Chondrocyte (in vitro differentiated cells): ENCODE results near the gene MDFIC. TPM values are rescaled to one million over a fixed set of nuclear protein-coding genes. Genes with fewer than 3 reads are reported as not detected.

Experiments
- DNase-seq: peaks from one replicate; pipeline ENCODE4 v3.0.0; 2021; ENCODE audit warnings: mixed read lengths, low spot score
- H3K27ac Mint-ChIP-seq: one replicate; pipeline ENCODE4 v1.8.0; 2021; ENCODE audit warnings: mild to moderate bottlenecking, moderate library complexity, mixed read lengths; ENCODE audit not compliant: unreplicated experiment
- H3K27me3 Mint-ChIP-seq: 2 replicates; pipeline ENCODE4 v1.8.0; 2021; ENCODE audit warnings: low read depth, mixed read lengths
- H3K36me3 Mint-ChIP-seq: 2 replicates; pipeline ENCODE4 v1.8.0; 2021; ENCODE audit warnings: low read depth, mixed read lengths
- H3K4me1 Mint-ChIP-seq: 2 replicates; pipeline ENCODE4 v1.8.0; 2021; ENCODE audit warnings: low read depth, mild to moderate bottlenecking, mixed read lengths
- H3K4me3 Mint-ChIP-seq: one replicate; pipeline ENCODE4 v1.8.0; 2021; ENCODE audit warnings: mild to moderate bottlenecking, moderate library complexity, mixed read lengths; ENCODE audit not compliant: unreplicated experiment
- H3K9me3 Mint-ChIP-seq: 2 replicates; pipeline ENCODE4 v1.8.0; 2021; ENCODE audit warnings: low read depth, mixed read lengths
- total RNA-seq: library from RNA; stranded (reverse); gene quantifications from 3 replicates; pipeline ENCODE4 v1.2.1, GENCODE V29; 2021
- TF ChIP-seq, protein P1 (sequence below): fragments of 200-600 bp; sonication (generic); IDR thresholded peaks from 2 replicates; pipeline ENCODE4 v1.5.0; 2021; ENCODE audit warnings: antibody characterized with exemption, mild to moderate bottlenecking, moderate library complexity

The MDFIC gene
- total RNA-seq, 1 donor from 2014 or later: 15.6 TPM

DNA sequence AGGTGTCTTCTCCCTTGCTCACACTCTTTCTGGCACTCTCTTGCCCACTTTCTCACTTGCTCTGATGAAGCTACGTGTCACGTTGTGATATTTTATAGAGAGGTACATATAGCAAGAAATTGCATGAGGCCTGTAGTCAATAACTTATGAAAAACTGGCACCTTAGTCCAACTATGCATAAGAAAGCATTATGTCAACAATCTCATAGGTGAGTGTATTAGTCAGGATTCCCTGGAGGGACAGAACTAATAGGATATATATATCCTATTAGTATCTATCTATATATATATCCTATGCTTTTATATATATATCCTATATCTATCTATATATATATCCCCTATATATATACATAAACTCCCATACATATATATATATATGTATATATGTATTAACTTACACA lies 18.8 kb upstream of the MDFIC start:
- DNase-seq: no peak
- H3K36me3 Mint-ChIP-seq: no peaks in the 10 kb centered on the region
- no peaks in the 10 kb centered on the region for H3K27me3 Mint-ChIP-seq
- H3K9me3 Mint-ChIP-seq: peaks cover 2% of the 10 kb centered on the region
- TF ChIP-seq, protein P1, sequence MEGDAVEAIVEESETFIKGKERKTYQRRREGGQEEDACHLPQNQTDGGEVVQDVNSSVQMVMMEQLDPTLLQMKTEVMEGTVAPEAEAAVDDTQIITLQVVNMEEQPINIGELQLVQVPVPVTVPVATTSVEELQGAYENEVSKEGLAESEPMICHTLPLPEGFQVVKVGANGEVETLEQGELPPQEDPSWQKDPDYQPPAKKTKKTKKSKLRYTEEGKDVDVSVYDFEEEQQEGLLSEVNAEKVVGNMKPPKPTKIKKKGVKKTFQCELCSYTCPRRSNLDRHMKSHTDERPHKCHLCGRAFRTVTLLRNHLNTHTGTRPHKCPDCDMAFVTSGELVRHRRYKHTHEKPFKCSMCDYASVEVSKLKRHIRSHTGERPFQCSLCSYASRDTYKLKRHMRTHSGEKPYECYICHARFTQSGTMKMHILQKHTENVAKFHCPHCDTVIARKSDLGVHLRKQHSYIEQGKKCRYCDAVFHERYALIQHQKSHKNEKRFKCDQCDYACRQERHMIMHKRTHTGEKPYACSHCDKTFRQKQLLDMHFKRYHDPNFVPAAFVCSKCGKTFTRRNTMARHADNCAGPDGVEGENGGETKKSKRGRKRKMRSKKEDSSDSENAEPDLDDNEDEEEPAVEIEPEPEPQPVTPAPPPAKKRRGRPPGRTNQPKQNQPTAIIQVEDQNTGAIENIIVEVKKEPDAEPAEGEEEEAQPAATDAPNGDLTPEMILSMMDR: no peak
- no peak overlapping the region for H3K4me3 Mint-ChIP-seq
- H3K27ac Mint-ChIP-seq: no peak overlapping the region
- H3K4me1 Mint-ChIP-seq: no peaks in the 10 kb centered on the region

GRCh38 chr7:114910787-114911186 lies 11.1 kb upstream of the MDFIC start:
- Mint-ChIP-seq H3K4me1 (no peaks in the 10 kb centered on the region), H3K9me3 (peaks cover 6% of the 10 kb centered on the region), H3K36me3 (no peaks in the 10 kb centered on the region), H3K27me3 (no peaks in the 10 kb centered on the region), H3K27ac (no peak overlapping the region), H3K4me3 (no peak overlapping the region)
- no peak for DNase-seq
- TF ChIP-seq, protein P1: no peak

- no peak overlapping the region for H3K4me3 Mint-ChIP-seq
- H3K27ac Mint-ChIP-seq: no peak overlapping the region
- no peaks in the 10 kb centered on the region for H3K4me1 Mint-ChIP-seq
- H3K36me3 Mint-ChIP-seq: no peaks in the 10 kb centered on the region
- TF ChIP-seq, protein P1: no peak
- H3K9me3 Mint-ChIP-seq: peaks cover 6% of the 10 kb centered on the region
- H3K27me3 Mint-ChIP-seq: no peaks in the 10 kb centered on the region
- no peak for DNase-seq
These were observed 10.5 kb upstream of the MDFIC start for GRCh38 chr7:114911411-114911810.

- no peaks in the 10 kb centered on the region for H3K4me1 Mint-ChIP-seq
- H3K9me3 Mint-ChIP-seq: no peaks in the 10 kb centered on the region
- H3K27me3 Mint-ChIP-seq: no peaks in the 10 kb centered on the region
- H3K4me3 Mint-ChIP-seq: no peak overlapping the region
- no peak for DNase-seq
- H3K27ac Mint-ChIP-seq: no peak overlapping the region
- TF ChIP-seq, protein P1: no peak
- no peaks in the 10 kb centered on the region for H3K36me3 Mint-ChIP-seq
These were observed 5.5 kb upstream of the MDFIC start for GRCh38 chr7:114916261-114916892.

DNA sequence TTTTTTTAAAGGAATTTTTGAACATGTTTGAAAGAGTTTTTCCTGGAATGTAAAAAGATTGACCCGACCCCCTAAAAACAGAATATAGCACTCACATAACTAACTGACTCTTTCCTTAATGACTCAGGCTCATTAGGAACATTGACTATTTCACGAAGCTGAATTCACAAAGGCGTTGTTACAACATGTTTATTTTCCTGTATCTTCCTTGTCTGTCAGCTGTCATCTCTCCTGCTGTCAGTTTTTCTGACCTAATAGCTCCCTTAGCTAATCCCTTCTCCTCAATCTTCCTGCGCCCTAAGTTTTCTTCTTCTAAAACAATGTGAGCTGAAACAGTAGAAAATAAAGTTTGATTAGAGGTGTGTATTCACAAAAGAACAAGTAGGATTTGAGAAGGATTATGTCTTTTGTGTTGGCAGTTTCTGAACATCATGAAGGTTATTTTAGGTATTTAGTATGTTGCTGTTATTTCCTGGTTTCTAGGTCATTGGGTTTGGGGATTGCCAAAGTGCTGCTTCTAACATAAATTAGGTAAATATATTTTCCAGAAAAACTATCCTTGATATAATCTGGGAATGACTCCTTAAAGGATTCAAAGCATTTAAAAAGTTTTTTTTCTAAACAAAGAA lies 4.6 kb upstream of the MDFIC start:
- H3K36me3 Mint-ChIP-seq: no peaks in the 10 kb centered on the region
- DNase-seq: no peak
- H3K4me3 Mint-ChIP-seq: no peak overlapping the region
- TF ChIP-seq, protein P1: no peak
- no peaks in the 10 kb centered on the region for H3K9me3 Mint-ChIP-seq
- no peaks in the 10 kb centered on the region for H3K27me3 Mint-ChIP-seq
- H3K4me1 Mint-ChIP-seq: no peaks in the 10 kb centered on the region
- no peak overlapping the region for H3K27ac Mint-ChIP-seq
